H7 (cell line): ENCODE measurements around the gene ANKRD63. TPM values are rescaled to one million over a fixed set of nuclear protein-coding genes. Genes with fewer than 3 reads are reported as not detected.

Source experiments
- DNase-seq: peaks from one replicate; pipeline ENCODE4 v3.0.0; 2012
- H3K27me3 ChIP-seq: 2 replicates; pipeline ENCODE4 v1.6.0; 2011; ENCODE audit warnings: mild to moderate bottlenecking, low read length; ENCODE audit not compliant: control insufficient read depth, insufficient read depth
- H3K36me3 ChIP-seq: replicated peaks from 2 replicates; pipeline ENCODE4 v1.5.1; 2011; ENCODE audit warnings: low read length; ENCODE audit not compliant: control insufficient read depth, insufficient read depth
- H3K4me3 ChIP-seq: 2 replicates; pipeline ENCODE4 v1.5.1; 2011; ENCODE audit warnings: low read depth, mild to moderate bottlenecking, control low read depth, low read length, moderate library complexity; ENCODE audit not compliant: insufficient read depth
- total RNA-seq: library from RNA; depleted of rRNA; stranded (reverse); fragments of >200 nt; shearing (Covaris generic); gene quantifications from 2 replicates; pipeline ENCODE4 v1.2.3, GENCODE V29; 2014

Gene ANKRD63
- total RNA-seq, 1 experiment from 2014 or later, result 0.45 TPM

DNA sequence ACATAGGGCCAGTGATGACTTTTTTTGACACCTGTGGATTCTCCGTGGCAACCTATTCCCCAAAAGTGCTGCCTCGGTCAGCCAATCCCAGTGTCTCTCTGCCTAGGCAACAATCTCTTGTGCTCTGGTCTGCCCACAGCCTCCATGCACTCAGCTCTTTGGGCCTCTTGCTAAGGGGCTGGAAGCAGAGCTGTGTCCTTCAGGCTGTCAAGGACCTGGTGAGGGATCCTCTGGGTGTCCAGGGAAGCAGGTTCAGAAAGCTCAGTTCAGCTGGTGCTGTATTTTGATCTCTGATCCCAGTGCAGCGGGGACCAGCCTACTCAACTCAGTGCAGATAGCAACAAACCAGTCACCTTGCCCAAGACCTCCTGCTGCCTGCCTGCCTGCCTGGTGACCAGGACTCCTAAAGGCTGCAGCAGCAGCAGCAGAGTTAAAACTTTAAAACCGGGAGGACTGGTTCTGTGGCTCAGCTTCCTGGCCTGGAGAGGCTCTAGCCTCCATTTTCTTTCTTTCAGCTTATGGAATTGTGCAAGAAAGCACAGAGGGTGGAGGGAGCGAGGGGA, 37.8 kb downstream of the ANKRD63 start:
- no peaks in the 10 kb centered on the region for H3K27me3 ChIP-seq
- no peak for DNase-seq
- no peaks in the 10 kb centered on the region for H3K36me3 ChIP-seq
- H3K4me3 ChIP-seq, result no peak overlapping the region

DNA sequence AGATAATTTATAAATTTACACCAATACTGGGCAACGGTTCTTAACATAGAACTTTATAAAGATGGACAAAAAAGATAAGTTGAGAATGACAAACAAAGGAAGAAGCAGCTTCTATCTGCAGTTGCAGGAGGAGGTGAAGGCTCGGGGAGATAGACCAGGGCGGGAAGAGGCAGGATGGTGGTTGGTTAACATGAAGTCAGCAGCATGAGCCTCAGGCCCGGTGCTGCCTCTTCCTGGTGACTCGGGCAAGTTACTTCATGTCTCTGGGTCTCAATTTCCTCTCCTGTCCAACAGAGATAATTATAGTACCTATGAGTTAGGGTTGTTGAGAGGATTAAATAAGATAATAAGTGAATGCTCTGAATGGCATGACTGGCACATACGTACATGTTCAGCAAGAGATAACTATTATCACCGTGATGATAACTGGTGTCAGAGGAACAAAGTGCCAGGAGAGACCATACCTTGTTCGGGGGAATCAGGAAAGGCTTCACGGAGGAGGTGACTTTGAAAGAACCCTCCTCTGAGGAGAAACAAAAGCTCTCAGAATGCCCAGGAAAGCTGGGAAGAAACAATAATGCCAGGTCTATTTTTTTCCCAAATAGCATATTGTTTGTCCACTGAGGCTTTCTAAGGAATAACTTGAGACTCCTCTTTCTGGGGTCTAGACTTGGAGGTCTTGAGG, 39.6 kb downstream of the ANKRD63 start:
- Histone ChIP-seq H3K36me3 (no peaks in the 10 kb centered on the region), H3K4me3 (no peak overlapping the region), H3K27me3 (peaks cover 4% of the 10 kb centered on the region)
- DNase-seq, result peak; percentile 25

GRCh38 chr15:40242601-40243000, 40.3 kb downstream of the ANKRD63 start:
- Histone ChIP-seq H3K4me3 (no peak overlapping the region), H3K27me3 (peaks cover 4% of the 10 kb centered on the region), H3K36me3 (no peaks in the 10 kb centered on the region)
- DNase-seq, result peak; percentile 44

GRCh38 chr15:40242213-40242599, 40.7 kb downstream of the ANKRD63 start:
- H3K36me3 ChIP-seq, result no peaks in the 10 kb centered on the region
- H3K4me3 ChIP-seq, result no peak overlapping the region
- H3K27me3 ChIP-seq, result peaks cover 4% of the 10 kb centered on the region
- peak; percentile 45 for DNase-seq

DNA sequence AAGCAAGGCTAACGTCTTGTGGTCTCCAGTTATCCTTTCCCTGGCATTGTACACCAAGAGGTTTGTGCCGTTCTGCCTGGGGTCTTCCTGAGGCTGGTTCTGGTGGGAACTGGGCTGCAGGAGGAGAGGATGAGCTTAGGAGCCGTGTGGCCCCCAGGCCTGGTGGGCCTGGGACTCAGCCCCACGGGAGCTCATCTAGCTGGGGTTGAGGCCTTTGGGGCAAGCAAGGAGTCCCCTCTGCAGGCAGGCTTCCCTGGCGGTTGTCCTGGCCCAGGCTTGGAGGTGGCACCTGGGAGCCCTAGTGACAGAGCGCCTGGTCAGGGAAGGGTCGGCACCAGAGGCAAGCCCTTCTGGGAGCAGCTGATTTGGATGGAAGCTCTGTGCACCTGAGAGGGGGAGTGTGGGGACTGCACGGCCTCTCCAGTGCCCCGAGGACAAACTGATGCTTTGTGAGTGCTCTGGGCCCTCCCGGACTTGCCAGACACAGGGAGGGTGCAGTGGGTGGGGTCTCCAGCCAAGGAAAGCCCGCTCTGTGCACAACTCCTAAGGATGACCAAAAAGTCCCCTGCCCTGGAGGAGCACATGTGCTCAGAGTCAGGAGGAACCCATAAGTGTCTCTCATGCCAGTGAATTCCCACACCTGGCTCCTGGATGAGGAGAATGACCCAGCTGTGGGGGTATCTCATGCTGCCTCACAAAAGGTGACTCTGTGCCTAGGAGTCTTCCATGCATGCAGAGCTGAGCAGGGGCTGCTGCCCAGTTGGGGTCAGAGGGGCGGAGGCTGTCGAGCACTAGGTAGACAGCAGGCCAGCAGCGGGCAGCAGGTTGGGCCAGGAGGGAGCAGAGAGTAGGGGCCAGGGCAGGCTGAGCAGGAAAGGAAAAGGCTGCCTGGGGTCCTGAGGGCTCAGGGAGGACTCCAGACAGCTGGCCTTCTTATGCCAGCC, 41.3 kb downstream of the ANKRD63 start:
- Histone ChIP-seq H3K36me3 (no peaks in the 10 kb centered on the region), H3K4me3 (no peak overlapping the region), H3K27me3 (peaks cover 4% of the 10 kb centered on the region)
- peak; percentile 45 for DNase-seq

GRCh38 chr15:40240619-40241221, 42.1 kb downstream of the ANKRD63 start:
- Histone ChIP-seq H3K27me3 (peaks cover 4% of the 10 kb centered on the region), H3K36me3 (no peaks in the 10 kb centered on the region), H3K4me3 (no peak overlapping the region)
- peak; percentile 61 for DNase-seq

DNA sequence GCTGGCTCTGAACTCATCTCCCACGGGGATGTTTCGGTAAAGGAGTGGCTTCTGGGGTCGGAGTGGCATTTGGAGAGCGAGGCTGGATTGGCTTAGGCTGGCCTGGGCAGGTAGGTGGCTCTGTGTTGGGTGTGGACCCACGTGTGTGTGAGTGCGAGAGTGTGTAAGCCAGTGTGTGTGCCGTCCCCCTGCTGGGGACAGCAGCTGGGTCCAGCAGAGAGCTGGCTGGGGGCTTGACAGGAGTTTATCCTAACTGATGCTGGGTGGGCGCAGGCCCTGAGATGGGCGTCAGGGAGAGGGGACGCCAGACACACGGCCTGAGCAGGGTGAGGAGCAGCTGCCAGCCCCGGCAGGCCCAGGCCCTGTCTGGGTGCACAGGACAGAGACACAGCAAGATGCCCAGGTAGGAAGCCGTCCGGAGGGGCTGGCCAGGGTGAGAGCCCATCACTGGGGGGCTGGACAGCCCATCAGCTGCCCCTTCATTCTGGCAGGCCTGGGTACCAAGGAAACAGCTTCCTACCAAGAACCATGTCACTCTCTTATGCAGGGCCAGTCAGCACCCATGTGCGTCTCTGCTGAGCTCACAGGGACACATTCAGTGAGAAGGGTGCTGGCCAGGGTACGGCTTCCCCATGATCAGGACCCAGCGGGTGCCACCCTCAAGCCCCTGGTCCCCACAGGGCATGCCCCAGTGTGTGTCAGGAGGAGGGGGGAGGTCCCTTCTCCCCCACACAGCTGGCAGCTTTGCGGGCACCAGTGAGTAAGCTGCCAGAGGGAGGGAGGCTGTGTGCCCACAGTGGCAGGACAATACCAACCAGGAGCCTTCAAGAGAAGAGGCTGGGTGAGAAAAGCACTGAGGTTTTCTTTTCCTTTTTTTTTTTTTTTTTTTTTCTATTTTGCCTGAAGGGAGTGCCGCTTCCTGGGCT, 42.9 kb downstream of the ANKRD63 start:
- peak; percentile 69 for DNase-seq
- Histone ChIP-seq H3K4me3 (no peak overlapping the region; the same call in 1 of the 2 replicates), H3K36me3 (no peaks in the 10 kb centered on the region), H3K27me3 (peaks cover 4% of the 10 kb centered on the region)

- Histone ChIP-seq H3K4me3 (peak overlapping the region; percentile 34), H3K27me3 (peaks cover 4% of the 10 kb centered on the region), H3K36me3 (no peaks in the 10 kb centered on the region)
- no peak for DNase-seq
Measured at GRCh38 chr15:40239404-40239692, 43.5 kb downstream of the ANKRD63 start.

- Histone ChIP-seq H3K4me3 (peak within 1 kb of the TSS; percentile 34), H3K27me3 (peaks cover 4% of the 10 kb centered on the region), H3K36me3 (no peaks in the 10 kb centered on the region)
- peak; percentile 98 for DNase-seq
Measured at GRCh38 chr15:40238532-40239403, 44.1 kb downstream of the ANKRD63 start, which contains the start of gene PAK6. TSS of gene PAK6 (plus strand) at chr15:40239063. CDS start at chr15:40264786, 25,723 bp downstream.

DNA sequence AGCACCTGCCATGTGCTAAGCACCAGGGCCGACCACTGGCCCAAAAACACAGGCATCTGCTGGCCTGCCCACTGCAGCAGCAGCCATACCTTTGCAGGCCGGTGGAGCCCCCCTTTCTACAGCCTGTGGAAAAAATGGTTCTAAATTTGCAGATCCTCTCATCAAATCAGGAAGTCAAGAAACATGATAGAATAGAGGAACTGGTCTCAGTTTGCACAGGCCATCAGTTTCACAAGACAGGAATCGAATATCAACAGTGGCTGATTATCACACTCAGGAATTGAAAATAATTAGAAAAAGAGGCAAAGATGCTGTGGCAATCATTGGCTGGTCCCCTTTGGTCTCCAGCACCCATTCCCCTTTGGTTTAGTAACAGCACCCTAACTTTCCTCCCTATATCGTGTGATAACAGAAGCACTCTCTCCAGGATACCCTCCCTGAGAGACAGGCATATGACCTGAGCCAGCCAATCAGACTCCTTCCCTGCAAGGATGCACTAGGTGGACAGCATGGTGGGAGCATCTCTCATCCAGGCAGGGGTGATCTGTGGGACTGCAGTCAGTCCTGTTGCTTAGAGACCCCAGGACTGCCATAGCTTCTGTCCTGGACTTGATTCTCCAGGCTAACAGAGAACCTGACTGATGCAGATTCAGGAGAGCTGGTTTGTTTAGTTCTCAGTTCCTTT, 47.5 kb downstream of the ANKRD63 start:
- H3K27me3 ChIP-seq, result peaks cover 4% of the 10 kb centered on the region
- peak; percentile 73 for DNase-seq
- peaks cover 5% of the 10 kb centered on the region for H3K36me3 ChIP-seq
- H3K4me3 ChIP-seq, result no peak overlapping the region

DNA sequence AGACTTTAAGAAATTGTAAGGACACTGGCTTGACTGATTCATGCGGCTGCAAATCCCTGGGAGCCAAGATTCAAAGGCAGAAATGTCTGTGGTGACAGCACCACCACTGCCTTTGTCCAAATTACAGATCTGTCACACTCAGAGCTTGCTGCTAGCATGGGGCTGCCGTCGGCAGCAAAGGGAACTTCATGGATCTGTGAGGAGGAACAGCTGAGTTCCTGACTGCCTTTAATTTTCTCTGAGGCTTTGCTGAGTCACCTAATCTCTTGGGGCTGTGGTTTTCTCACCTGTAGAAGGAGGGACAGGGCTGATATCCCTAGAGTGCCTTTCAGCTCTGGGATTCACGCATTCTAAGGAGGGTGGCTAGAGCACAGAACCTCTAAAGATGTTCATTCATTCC, 48.1 kb downstream of the ANKRD63 start:
- DNase-seq, result peak; percentile 36
- H3K4me3 ChIP-seq, result no peak overlapping the region
- H3K27me3 ChIP-seq, result peaks cover 4% of the 10 kb centered on the region
- peaks cover 8% of the 10 kb centered on the region for H3K36me3 ChIP-seq

DNA sequence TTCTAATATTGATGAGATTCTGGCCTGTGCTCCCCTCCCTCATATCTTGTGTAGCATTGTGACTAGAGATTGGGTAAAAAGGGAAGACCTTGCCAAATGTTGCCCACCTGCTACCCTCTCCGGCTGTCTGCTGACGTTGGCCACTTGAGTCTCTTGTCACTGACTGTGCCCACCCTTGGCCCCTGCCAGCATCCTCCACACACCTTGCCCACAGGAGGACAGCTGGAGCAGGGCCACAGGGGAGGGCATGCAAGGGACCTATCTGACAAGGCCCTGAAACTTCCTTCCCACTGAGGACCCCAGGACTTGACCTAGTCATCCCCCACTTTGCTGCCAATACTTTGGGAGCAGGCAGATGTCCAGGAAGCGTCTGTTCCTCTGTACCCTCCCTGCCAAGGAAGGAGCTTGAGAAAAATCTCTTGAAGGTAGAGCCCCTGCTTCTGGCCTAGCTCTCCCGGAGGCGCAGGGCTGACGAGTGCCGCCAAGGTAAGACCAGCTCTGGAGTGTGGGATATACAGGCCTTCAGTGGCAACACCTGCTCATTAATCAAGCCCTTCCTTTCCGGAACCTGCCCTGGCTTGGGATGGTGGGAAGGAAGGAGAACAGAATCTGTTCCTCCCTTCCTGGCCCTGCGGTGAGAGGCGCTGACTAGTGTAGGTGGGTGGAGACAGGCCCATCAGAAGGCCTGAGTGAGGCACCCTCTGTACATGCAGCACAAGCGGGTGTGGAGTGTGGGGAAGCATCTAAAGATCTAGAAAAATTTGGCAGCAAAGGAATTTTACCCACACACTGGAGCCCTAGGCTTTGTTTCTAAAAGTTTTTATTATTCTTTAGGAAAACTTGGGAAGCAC, 48.9 kb downstream of the ANKRD63 start:
- H3K4me3 ChIP-seq, result no peak overlapping the region
- peaks cover 4% of the 10 kb centered on the region for H3K27me3 ChIP-seq
- H3K36me3 ChIP-seq, result peaks cover 12% of the 10 kb centered on the region
- DNase-seq, result peak; percentile 32
